ENCODE measurements around the gene GPR137C.

The GPR137C gene

GRCh38 chr14:52602131-52602530 lies 49.5 kb downstream of the GPR137C start:
- TF ChIP-seq, protein P1, sequence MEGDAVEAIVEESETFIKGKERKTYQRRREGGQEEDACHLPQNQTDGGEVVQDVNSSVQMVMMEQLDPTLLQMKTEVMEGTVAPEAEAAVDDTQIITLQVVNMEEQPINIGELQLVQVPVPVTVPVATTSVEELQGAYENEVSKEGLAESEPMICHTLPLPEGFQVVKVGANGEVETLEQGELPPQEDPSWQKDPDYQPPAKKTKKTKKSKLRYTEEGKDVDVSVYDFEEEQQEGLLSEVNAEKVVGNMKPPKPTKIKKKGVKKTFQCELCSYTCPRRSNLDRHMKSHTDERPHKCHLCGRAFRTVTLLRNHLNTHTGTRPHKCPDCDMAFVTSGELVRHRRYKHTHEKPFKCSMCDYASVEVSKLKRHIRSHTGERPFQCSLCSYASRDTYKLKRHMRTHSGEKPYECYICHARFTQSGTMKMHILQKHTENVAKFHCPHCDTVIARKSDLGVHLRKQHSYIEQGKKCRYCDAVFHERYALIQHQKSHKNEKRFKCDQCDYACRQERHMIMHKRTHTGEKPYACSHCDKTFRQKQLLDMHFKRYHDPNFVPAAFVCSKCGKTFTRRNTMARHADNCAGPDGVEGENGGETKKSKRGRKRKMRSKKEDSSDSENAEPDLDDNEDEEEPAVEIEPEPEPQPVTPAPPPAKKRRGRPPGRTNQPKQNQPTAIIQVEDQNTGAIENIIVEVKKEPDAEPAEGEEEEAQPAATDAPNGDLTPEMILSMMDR (conservative IDR thresholded peaks at IDR 0.05), result no peak
- no peak overlapping the region for H3K27ac ChIP-seq

DNA sequence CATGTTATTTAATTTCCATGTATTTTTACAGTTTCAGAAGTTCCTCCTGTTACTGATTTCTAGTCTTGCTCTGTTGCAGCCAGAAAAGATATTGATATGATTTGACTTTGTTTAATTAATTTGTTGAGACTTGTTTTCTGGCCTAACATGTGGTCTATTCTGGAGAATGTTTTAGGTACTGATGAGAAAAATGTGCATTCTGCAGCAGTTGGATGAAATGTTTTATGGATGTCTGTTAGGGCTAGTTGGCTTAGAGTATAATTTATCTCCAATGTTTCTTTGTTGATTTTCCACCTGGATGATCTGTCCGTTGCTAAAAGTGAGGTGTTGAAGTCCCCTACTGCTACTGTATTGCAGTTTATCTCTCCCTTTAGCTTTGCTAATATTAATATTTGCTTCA lies 54.4 kb downstream of the GPR137C start:
- H3K27ac ChIP-seq, result no peak overlapping the region
- TF ChIP-seq, protein P1 (conservative IDR thresholded peaks at IDR 0.05), result no peak

- TF ChIP-seq, protein P1 (conservative IDR thresholded peaks at IDR 0.05), result no peak
- no peak overlapping the region for H3K27ac ChIP-seq
Observed at GRCh38 chr14:52609445-52610044, 56.9 kb downstream of the GPR137C start.

- H3K27ac ChIP-seq, result no peak overlapping the region
- TF ChIP-seq, protein P1 (conservative IDR thresholded peaks at IDR 0.05), result no peak
Observed at GRCh38 chr14:52610187-52610586, 57.6 kb downstream of the GPR137C start.

- TF ChIP-seq, protein P1 (conservative IDR thresholded peaks at IDR 0.05), result no peak
- no peak overlapping the region for H3K27ac ChIP-seq
Observed at GRCh38 chr14:52618602-52619001, 66.0 kb downstream of the GPR137C start.

- no peak overlapping the region for H3K27ac ChIP-seq
- TF ChIP-seq, protein P1 (conservative IDR thresholded peaks at IDR 0.05), result no peak
Observed at GRCh38 chr14:52619687-52620086, 67.1 kb downstream of the GPR137C start.

GRCh38 chr14:52640137-52640536 lies 87.5 kb downstream of the GPR137C start:
- TF ChIP-seq, protein P1 (conservative IDR thresholded peaks at IDR 0.05), result no peak
- no peak overlapping the region for H3K27ac ChIP-seq

All from VCaP (cell line).